Measurements from ENCODE around the gene KCNF1.

Gene KCNF1

DNA sequence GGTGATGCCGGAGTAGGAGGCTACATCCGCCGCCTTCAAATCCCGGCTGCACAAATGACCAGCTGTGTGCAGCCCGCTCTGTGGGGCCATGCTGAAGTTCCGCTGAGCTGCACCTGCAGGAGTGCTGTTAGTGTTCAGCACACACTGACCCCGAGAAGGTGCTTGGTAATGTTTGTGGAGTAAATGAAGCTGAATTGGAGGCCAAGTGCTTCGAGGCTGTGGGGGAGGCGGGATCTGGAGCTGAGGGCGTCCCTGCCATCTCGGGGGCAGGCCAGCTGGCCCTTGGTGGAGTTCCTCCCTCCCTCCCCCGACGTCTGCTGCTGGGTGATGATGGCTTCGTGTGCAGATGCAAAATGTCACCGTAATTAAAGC is 23.2 kb downstream of the KCNF1 start:
- FAIRE-seq (no peak), DNase-seq (ENCODE audit: insufficient read length, low spot score) (no peak)
- TF ChIP-seq CTCF (IDR thresholded peaks at IDR 0.05; ENCODE audit: insufficient read depth, missing control alignments) = no peak

- no peak for TF ChIP-seq CTCF (IDR thresholded peaks at IDR 0.05; ENCODE audit: insufficient read depth, missing control alignments)
- DNase-seq (ENCODE audit: insufficient read length, low spot score) (no peak), FAIRE-seq (no peak)
Measured at GRCh38 chr2:10935366-10935918, 23.7 kb downstream of the KCNF1 start.

DNA sequence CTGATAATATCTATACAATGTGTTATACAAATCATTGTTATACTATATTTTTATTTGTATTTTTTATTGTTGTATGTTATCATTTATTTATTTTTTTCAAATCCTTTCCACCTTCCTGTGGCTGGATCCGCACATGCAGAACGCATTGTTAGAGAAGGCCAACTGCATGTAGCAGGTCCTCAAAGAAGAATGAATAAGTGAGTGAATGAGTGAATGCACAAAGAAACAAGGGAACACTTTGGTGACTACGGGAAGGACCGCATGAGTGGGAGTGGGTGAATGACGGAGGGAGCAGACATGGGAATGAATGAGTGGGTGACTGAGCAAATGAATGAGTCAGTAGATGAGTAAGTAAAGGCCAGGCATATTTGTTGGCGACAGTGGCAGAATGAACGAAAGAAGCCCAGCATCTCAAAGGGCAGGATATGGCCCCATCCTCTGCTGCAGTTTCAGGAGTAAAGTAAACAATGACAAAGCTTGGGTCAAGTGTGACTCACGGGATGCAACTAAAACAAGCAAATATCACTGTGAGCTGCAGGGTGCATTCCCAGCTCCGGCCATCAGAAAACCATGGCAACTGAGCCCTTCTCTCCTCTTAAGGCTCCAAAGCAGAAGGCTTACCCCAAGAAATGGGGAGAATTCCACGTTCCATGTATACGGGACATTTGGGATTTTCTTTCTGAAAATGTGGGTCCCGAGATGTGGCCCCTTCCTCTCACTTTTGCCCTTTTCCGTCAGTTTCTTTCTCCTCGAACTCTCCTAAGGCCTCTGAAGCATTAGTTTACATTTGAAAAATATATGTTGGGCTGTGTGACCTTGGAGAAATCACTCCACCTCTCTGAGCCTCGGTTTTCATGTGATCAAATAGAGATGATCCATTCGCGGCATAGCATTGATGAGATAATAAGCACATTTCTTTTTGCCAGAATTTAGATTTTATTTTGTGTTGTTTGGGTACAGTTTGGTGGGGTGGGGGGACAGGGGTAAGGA is 24.5 kb downstream of the KCNF1 start:
- TF ChIP-seq CTCF (IDR thresholded peaks at IDR 0.05; ENCODE audit: insufficient read depth, missing control alignments) = no peak
- FAIRE-seq (no peak), DNase-seq (ENCODE audit: insufficient read length, low spot score) (no peak)

DNA sequence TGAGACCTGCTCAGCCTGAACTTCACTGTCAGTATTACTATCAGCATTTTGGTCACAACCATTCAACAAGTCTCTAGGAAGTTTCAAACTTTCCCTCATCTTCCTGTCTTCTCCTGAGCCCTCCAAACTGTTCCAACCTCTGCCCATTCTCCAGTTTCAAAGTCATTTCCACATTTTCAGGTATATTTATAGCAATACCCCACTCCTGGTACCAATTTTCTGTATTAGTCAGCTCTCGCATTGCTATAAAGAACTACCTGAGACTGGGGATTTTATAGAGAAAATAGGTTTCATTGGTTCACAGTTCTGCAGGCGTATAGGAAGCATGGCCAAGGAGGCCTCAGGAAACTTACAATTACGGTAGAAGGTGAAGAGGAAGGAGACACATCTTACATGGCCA is 27.3 kb downstream of the KCNF1 start:
- TF ChIP-seq CTCF (IDR thresholded peaks at IDR 0.05; ENCODE audit: insufficient read depth, missing control alignments) = no peak
- FAIRE-seq = no peak

GRCh38 chr2:10940596-10940995 is 28.9 kb downstream of the KCNF1 start:
- TF ChIP-seq CTCF (IDR thresholded peaks at IDR 0.05; ENCODE audit: insufficient read depth, missing control alignments) = no peak
- FAIRE-seq (no peak), DNase-seq (ENCODE audit: insufficient read length, low spot score) (no peak)

More for the DNA sequence above, 27.3 kb downstream of the KCNF1 start:
- no peak for DNase-seq (ENCODE audit: insufficient read length, low spot score)

DNA sequence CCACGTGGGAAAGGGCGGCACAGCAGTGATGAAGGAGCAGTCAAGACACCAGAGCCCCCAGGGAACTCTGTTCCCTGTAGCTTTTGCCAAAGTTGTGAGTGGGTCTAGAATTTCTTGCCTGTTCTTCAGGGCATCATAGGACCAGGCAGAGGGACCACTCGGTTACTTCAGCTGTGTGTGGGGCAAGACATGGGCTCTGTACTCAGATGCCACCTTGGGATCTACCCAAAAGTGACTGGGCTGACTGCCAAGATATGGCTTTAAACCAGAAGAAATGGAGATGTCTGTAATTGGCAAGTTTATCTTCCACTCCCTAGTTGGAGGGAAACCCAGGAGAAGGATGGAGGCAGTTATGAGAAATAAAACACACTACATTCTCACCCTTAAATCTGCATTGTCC is 29.6 kb downstream of the KCNF1 start:
- no peak for TF ChIP-seq CTCF (IDR thresholded peaks at IDR 0.05; ENCODE audit: insufficient read depth, missing control alignments)
- DNase-seq (ENCODE audit: insufficient read length, low spot score) (no peak), FAIRE-seq (no peak)

DNA sequence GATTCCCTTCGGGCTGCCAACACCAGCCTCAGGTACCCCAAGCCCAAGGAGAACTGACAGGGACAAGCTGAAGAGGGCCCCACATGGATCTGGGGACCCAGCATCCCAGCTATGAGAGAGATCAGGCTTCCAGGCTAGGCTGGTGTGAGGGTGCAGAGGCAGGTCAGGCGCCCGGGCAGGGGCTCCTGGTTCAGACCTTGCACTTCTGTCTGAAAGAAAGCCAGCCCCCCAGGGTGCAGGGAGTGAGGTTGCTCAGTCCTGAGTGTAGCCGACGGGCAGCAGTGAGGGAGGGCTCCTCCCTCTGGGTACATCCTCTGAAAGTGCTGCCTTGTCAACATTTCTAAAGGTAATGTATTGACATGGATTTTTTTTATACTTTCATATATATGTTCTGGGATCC is 33.1 kb downstream of the KCNF1 start:
- FAIRE-seq = no peak
- no peak for TF ChIP-seq CTCF (IDR thresholded peaks at IDR 0.05; ENCODE audit: insufficient read depth, missing control alignments)
- no peak for DNase-seq (ENCODE audit: insufficient read length, low spot score)

Measured in D721Med (cell line).